H1 (cell line): Measurements from ENCODE around the gene CDC37. TPM values are rescaled to one million over a fixed set of nuclear protein-coding genes. Genes with fewer than 3 reads are reported as not detected.

Experiments
- CTCF ChIA-PET: fragments of 300-600 bp; sonication (Branson Sonifier 250); formaldehyde crosslinking; loops from one replicate; lab custom pipeline; 2021; ENCODE audit not compliant: partially characterized antibody; lab: Charles Lee
- POLR2A ChIA-PET: fragments of 300-600 bp; sonication (Branson Sonifier 250); formaldehyde crosslinking; loops from one replicate; lab custom pipeline; 2021; ENCODE audit warnings: inconsistent platforms; ENCODE audit not compliant: partially characterized antibody; lab: Charles Lee
- DNase-seq, 2 experiments: peaks; one replicate each; pipeline versions ENCODE4 v3.0.0 to v3.0.0-alpha.2; 2010 to 2022; ENCODE audit warnings: low spot score in 2 of 2, low read depth in 1 of 2, mixed read lengths in 1 of 2
- FAIRE-seq: peaks from 2 replicates; lab custom pipeline; 2011; peaks lifted over from hg19 to GRCh38; lab: Jason Lieb, UNC
- H2AFZ ChIP-seq: 2 replicates; pipeline ENCODE4 v1.8.1; 2012; ENCODE audit warnings: low read length, inconsistent platforms
- H2AK5ac ChIP-seq: 2 replicates; pipeline ENCODE4 v1.6.1; 2013; ENCODE audit warnings: low read depth, low read length
- H2BK120ac ChIP-seq: replicated peaks from 2 replicates; pipeline ENCODE3; 2013; ENCODE audit warnings: low read depth, low read length, inconsistent platforms
- H2BK12ac ChIP-seq: 2 replicates; pipeline ENCODE4 v1.6.1; 2013; ENCODE audit warnings: low read depth, low read length
- H2BK15ac ChIP-seq: 2 replicates; pipeline ENCODE4 v1.6.1; 2013; ENCODE audit warnings: low read length
- H2BK20ac ChIP-seq: 2 replicates; pipeline ENCODE4 v1.6.1; 2013; ENCODE audit warnings: low read length
- H2BK5ac ChIP-seq: 2 replicates; pipeline ENCODE4 v1.6.1; 2013; ENCODE audit warnings: low read depth, low read length
- H3K14ac ChIP-seq: 2 replicates; pipeline ENCODE4 v1.6.1; 2013; ENCODE audit warnings: inconsistent platforms; ENCODE audit not compliant: insufficient read length
- H3K18ac ChIP-seq: 2 replicates; pipeline ENCODE4 v1.6.1; 2013; ENCODE audit warnings: low read length; ENCODE audit errors: extremely low read depth
- H3K23ac ChIP-seq: 2 replicates; pipeline ENCODE4 v1.6.1; 2013; ENCODE audit warnings: inconsistent platforms; ENCODE audit not compliant: insufficient read length
- H3K23me2 ChIP-seq: 2 replicates; pipeline ENCODE4 v1.6.1; 2013; ENCODE audit warnings: low read depth, low read length
- H3K27ac ChIP-seq: 2 replicates; pipeline ENCODE4 v1.6.1; 2011; ENCODE audit warnings: low read depth, low read length, inconsistent platforms
- H3K27me3 ChIP-seq, 4 experiments: replicated peaks in 1 of 4; 1 replicate in 1 of 4; 2 replicates in 3 of 4; pipeline versions ENCODE4 v1.6.1 to v1.8.1; 2011 to 2013; ENCODE audit warnings: low read length in 3 of 4, mild to moderate bottlenecking in 3 of 4, inconsistent platforms in 2 of 4, mixed read lengths in 2 of 4, moderate library complexity in 1 of 4; ENCODE audit not compliant: control insufficient read depth in 3 of 4, insufficient read depth in 3 of 4; ENCODE audit errors: extremely low read depth in 1 of 4
- H3K36me3 ChIP-seq, 4 experiments: 2 replicates each; pipeline versions ENCODE4 v1.6.1 to v1.8.1; 2011 to 2013; ENCODE audit warnings: mild to moderate bottlenecking in 4 of 4, low read length in 3 of 4, moderate library complexity in 2 of 4, control low read depth in 1 of 4, inconsistent platforms in 1 of 4; ENCODE audit not compliant: insufficient read depth in 4 of 4, control insufficient read depth in 2 of 4
- H3K4ac ChIP-seq: replicated peaks from 2 replicates; pipeline ENCODE3; 2013; ENCODE audit warnings: low read length, low read depth, mixed read lengths, inconsistent platforms; ENCODE audit not compliant: insufficient read length
- H3K4me1 ChIP-seq, 4 experiments: replicated peaks in 1 of 4; 1 replicate in 1 of 4; 2 replicates in 3 of 4; pipeline versions ENCODE4 v1.6.1 to v1.8.1; 2011 to 2013; ENCODE audit warnings: low read length in 3 of 4, inconsistent platforms in 2 of 4, mixed read lengths in 1 of 4; ENCODE audit not compliant: insufficient read depth in 4 of 4, control insufficient read depth in 3 of 4
- H3K4me2 ChIP-seq, 2 experiments: 2 replicates each; pipeline versions ENCODE4 v1.6.1 to v1.8.1; 2011 to 2013; ENCODE audit warnings: low read depth in 2 of 2, low read length in 2 of 2, control low read depth in 1 of 2, inconsistent platforms in 1 of 2, mild to moderate bottlenecking in 1 of 2; ENCODE audit not compliant: insufficient read depth in 1 of 2
- H3K4me3 ChIP-seq, 4 experiments: fragments of 200-600, 300-600 bp in 1 of 4; sonication (generic), shearing (Covaris generic), sonication (Bioruptor Twin) in 1 of 4; 2 replicates each; pipeline versions ENCODE4 v1.5.1 to v1.8.1; 2011 to 2016; ENCODE audit warnings: low read length in 4 of 4, low read depth in 3 of 4, control low read depth in 2 of 4, inconsistent platforms in 2 of 4, mild to moderate bottlenecking in 2 of 4, mixed read lengths in 1 of 4, moderate library complexity in 1 of 4; ENCODE audit not compliant: insufficient read depth in 2 of 4; ENCODE audit errors: extremely low read depth in 1 of 4
- H3K56ac ChIP-seq: replicated peaks from 2 replicates; pipeline ENCODE3; 2013; ENCODE audit warnings: low read depth, mild to moderate bottlenecking, mixed read lengths, low read length, inconsistent platforms; ENCODE audit not compliant: insufficient read length
- H3K79me1 ChIP-seq: 2 replicates; pipeline ENCODE4 v1.6.1; 2013; ENCODE audit warnings: low read depth, low read length, control low read depth
- H3K79me2 ChIP-seq, 2 experiments: 2 replicates each; pipeline versions ENCODE4 v1.6.1 to v1.8.1; 2012 to 2013; ENCODE audit warnings: low read length in 2 of 2, mild to moderate bottlenecking in 2 of 2, inconsistent platforms in 1 of 2; ENCODE audit not compliant: insufficient read depth in 2 of 2, control insufficient read depth in 1 of 2
- H3K9ac ChIP-seq, 4 experiments: replicated peaks in 1 of 4; 1 replicate in 1 of 4; 2 replicates in 3 of 4; pipeline versions ENCODE4 v1.6.1 to v1.8.1; 2011 to 2013; ENCODE audit warnings: low read depth in 3 of 4, low read length in 3 of 4, control low read depth in 2 of 4, mild to moderate bottlenecking in 2 of 4, moderate library complexity in 2 of 4, inconsistent platforms in 1 of 4; ENCODE audit errors: extremely low read depth in 1 of 4
- H3K9me3 ChIP-seq, 2 experiments: 2 replicates each; pipeline versions ENCODE4 v1.6.1 to v1.8.1; 2012 to 2013; ENCODE audit warnings: mild to moderate bottlenecking in 2 of 2, moderate library complexity in 2 of 2, control low read depth in 1 of 2, inconsistent platforms in 1 of 2, low read depth in 1 of 2, low read length in 1 of 2, mixed read lengths in 1 of 2; ENCODE audit not compliant: insufficient read depth in 2 of 2
- H4K20me1 ChIP-seq, 2 experiments: replicated peaks in 1 of 2; 2 replicates each; pipeline versions ENCODE3 to v1.8.1; 2011 to 2013; ENCODE audit warnings: inconsistent platforms in 2 of 2, low read length in 2 of 2, mild to moderate bottlenecking in 1 of 2; ENCODE audit not compliant: insufficient read depth in 2 of 2, control insufficient read depth in 1 of 2
- H4K5ac ChIP-seq: 2 replicates; pipeline ENCODE4 v1.6.1; 2013; ENCODE audit warnings: low read length, low read depth, mixed read lengths, inconsistent platforms; ENCODE audit not compliant: insufficient read length
- H4K8ac ChIP-seq: 2 replicates; pipeline ENCODE4 v1.8.0; 2013; ENCODE audit warnings: mild to moderate bottlenecking, moderate library complexity, low read length, inconsistent platforms; ENCODE audit not compliant: insufficient read depth; ENCODE audit errors: extremely low read depth
- H4K91ac ChIP-seq: replicated peaks from 2 replicates; pipeline ENCODE3; 2013; ENCODE audit warnings: low read length, mixed read lengths, inconsistent platforms; ENCODE audit not compliant: insufficient read length
- CBX5 ChIP-seq: fragments of 300-800, 300-1000 bp; sonication (generic); IDR thresholded peaks from 2 replicates; pipeline ENCODE4 v1.7.1; 2016; ENCODE audit warnings: antibody characterized with exemption, low read length, low read depth
- KDM4A ChIP-seq: IDR thresholded peaks from one replicate; pipeline ENCODE4 v1.7.1; 2012; ENCODE audit warnings: low read depth, mild to moderate bottlenecking, moderate library complexity, low read length, inconsistent platforms; ENCODE audit not compliant: severe bottlenecking
- MAFK ChIP-seq: IDR thresholded peaks from 2 replicates; pipeline ENCODE4 v1.6.1; 2012; ENCODE audit warnings: low read depth, mild to moderate bottlenecking, improper control_type of control experiment, low read length
- SIN3A ChIP-seq, 2 experiments: IDR thresholded peaks in 1 of 2; conservative IDR thresholded peaks in 1 of 2; 2 replicates each; pipeline ENCODE4 v1.6.1; 2011 to 2012; ENCODE audit warnings: low read length in 2 of 2, improper control_type of control experiment in 1 of 2, low read depth in 1 of 2, mild to moderate bottlenecking in 1 of 2
- TEAD4 ChIP-seq: IDR thresholded peaks from 2 replicates; pipeline ENCODE4 v1.6.1; 2012; ENCODE audit warnings: low read depth, low read length, inconsistent platforms, mixed read lengths
- ZNF274 ChIP-seq: IDR thresholded peaks from 2 replicates; pipeline ENCODE4 v1.7.0; 2012; ENCODE audit warnings: low read length, borderline replicate concordance; ENCODE audit errors: extremely low read depth
- polyA plus RNA-seq, 7 experiments: library from polyadenylated mRNA; depleted of rRNA in 3 of 7; stranded (reverse) in 5 of 7; unstranded in 2 of 7; fragments of >200 nt in 5 of 7; fragments of 200-250 nt in 2 of 7; gene quantifications; 1 replicate in 5 of 7; 2 replicates in 1 of 7; 4 replicates in 1 of 7; pipeline versions ENCODE4 v1.2.1 to v1.2.3, GENCODE V29; 2011 to 2013; ENCODE audit warnings: missing spikeins in 2 of 7, mixed read lengths in 2 of 7
- total RNA-seq: library from RNA; stranded (reverse); fragmentation: NEBNext Ultra II Directional; extraction: Animal tissue kit (Norgen Biotek cat#: 25700); gene quantifications from 2 replicates; pipeline ENCODE4 v1.2.1, GENCODE V29; 2021

CDC37 gene
- total and polyA plus RNA-seq, 2 of the 8 experiments (the other 6 are each of a cell fraction or from before 2014, with no cell fraction given): 162 to 181 TPM

DNA sequence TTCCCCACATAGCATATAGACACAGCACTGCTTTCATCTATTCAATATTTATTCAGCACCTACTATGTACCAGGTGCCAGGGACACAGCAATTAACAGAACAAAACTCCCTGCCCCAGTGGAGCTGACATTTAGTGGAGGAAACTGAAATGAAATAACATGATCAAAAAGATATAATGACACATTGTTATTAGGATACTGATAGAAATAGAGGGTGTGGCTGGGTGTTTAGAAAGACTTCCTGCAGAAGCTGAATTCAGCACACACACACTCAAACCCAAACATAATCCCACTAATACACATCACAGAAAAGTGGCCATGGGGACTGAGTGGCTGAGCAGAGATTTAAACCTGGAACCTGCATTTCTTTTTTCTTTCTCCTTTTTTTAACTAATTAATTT, 3.8 kb upstream of the CDC37 start:
- peaks cover 11 to 12% of the 10 kb centered on the region in 2 experiments for H3K79me2 ChIP-seq
- no peak overlapping the region for H2AFZ ChIP-seq
- POLR2A ChIA-PET: interaction anchor here (5.9 kb wide), 1 partner anchor 11 kb away, joined by 33 read pairs; no protein-coding TSS in a partner anchor
- FAIRE-seq: no peak
- H3K4me2 ChIP-seq: no peak overlapping the region
- no peak overlapping the region for H3K23ac ChIP-seq
- no peak overlapping the region for H3K14ac ChIP-seq
- no peak overlapping the region for H2BK20ac ChIP-seq
- no peak overlapping the region for H4K8ac ChIP-seq
- H3K9me3 ChIP-seq: no peaks in the 10 kb centered on the region
- no peak overlapping the region for H2AK5ac ChIP-seq
- H3K4ac ChIP-seq: no peak overlapping the region
- H3K56ac ChIP-seq: no peak overlapping the region
- H3K36me3 ChIP-seq: no peaks in the 10 kb centered on the region
- peaks cover 17% of the 10 kb centered on the region for H3K23me2 ChIP-seq
- H3K4me1 ChIP-seq: peaks cover 3 to 8% (median 5%) of the 10 kb centered on the region in 4 experiments; a peak in 5 of 7 replicates
- H3K27me3 ChIP-seq: peaks cover 3 to 15% (median 9%) of the 10 kb centered on the region in 4 experiments; a peak in 5 of 7 replicates
- peaks cover 5% of the 10 kb centered on the region; the same call in 1 of the 2 replicates for H3K79me1 ChIP-seq
- no peak overlapping the region for H2BK15ac ChIP-seq
- no peak overlapping the region for H3K27ac ChIP-seq
- no peak overlapping the region for H2BK120ac ChIP-seq
- H4K20me1 ChIP-seq: peaks cover 0 to 1% of the 10 kb centered on the region in 2 experiments
- no peak overlapping the region for H2BK5ac ChIP-seq
- no peak for DNase-seq
- CTCF ChIA-PET: interaction anchor here (0.6 to 10.5 kb wide), 8 partner anchors 8 to 234 kb away, joined by 3 to 172 read pairs (median 10); partner anchors contain the start of gene ICAM1
- H4K5ac ChIP-seq: no peak overlapping the region
- no peak overlapping the region for H2BK12ac ChIP-seq
- H3K4me3 ChIP-seq: no peak overlapping the region
- H3K9ac ChIP-seq: no peak overlapping the region
- H3K18ac ChIP-seq: no peak overlapping the region
- H4K91ac ChIP-seq: no peak overlapping the region
- TF ChIP-seq ZNF274 (no peak), TEAD4 (no peak), CBX5 (no peak), SIN3A (conservative IDR thresholded peaks at IDR 0.05 in 1 of 2, IDR thresholded peaks at IDR 0.05 in 1 of 2; ENCODE audit: low read depth in 1 of 2, low read length in 2 of 2) (no peak), KDM4A (no peak), MAFK (no peak)
